Stimulated activated CD4-positive, alpha-beta T cell treated with anti-CD3 and anti-CD28 coated beads, Interleukin-15, amount 100 ng/mL, for 1 hour (primary cell): Measurements from ENCODE around the gene DBN1.

ENCODE experiments used
- DNase-seq, 2 donors: peaks; one replicate each; pipeline ENCODE4 v3.0.0-alpha.2; 2020; ENCODE audit warnings: low read depth in 1 of 2, low spot score in 1 of 2

The DBN1 gene

DNA sequence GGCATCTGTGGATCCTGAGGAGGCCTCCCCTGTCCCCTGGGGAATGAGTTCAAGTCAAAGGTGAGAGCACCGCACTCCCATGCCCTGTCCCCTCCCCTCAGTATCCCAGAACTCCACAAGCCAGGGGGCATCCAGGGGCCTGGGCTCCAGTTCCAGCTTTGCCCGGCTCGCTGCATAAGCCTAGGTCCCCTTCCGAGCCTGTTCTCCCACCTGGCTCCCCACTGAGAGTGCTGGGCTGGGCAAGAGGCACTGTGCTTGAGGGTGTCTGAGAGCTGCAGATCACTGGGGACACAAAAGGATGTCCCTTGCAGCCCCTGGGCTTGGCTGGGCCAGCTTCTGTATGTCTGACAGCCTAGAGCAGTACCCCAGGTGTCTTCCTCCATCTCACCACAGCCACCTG lies 31.6 kb upstream of the DBN1 start:
- no peak for DNase-seq

DNA sequence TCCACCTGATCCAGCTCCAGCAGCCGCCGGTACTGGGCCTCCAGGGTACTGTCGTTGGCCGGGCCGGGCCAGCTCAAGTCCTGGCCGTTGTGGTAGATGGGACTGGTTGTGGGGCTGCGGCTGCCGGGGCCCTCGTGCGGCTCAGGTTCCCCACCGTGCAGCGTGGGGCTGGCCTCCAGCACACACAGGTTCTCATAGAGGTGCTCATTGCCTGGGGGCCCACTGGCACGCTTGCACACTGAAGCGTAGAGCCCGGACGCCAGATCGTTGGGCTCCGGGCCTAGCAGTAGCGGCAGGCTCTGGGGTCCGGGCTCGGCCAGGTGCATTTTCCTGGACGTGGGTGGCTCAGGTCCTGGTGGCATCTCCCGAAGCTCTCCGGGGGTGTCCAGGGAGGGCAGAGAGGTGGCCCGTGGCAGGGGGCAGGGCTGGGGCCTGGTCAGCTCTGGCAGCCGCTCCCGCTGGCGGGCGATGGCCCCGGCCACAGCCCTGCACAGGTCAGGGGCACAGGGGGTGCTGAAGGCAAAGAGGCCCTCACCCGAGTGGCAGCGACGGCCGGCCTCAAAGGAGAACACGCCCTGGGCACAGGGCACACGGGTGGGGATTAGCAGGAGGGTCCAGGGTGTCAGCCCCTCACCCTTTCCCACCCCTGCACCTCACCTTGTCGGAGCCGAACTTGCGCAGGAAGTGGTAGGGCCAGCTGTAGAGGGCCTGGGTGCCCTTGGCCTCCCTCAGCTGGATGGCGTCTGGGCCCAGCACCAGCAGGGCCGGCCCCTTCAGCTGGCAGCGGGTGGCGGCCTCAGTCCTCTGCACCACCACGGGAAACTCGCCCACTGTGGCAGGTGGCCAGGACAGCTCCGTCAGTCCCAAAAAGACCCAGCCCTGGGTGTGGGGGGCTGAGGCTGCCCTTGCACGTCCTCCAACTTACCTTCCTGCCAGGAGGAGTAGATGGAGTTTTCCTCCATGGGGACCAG lies 30.9 kb upstream of the DBN1 start:
- no peak for DNase-seq

DNA sequence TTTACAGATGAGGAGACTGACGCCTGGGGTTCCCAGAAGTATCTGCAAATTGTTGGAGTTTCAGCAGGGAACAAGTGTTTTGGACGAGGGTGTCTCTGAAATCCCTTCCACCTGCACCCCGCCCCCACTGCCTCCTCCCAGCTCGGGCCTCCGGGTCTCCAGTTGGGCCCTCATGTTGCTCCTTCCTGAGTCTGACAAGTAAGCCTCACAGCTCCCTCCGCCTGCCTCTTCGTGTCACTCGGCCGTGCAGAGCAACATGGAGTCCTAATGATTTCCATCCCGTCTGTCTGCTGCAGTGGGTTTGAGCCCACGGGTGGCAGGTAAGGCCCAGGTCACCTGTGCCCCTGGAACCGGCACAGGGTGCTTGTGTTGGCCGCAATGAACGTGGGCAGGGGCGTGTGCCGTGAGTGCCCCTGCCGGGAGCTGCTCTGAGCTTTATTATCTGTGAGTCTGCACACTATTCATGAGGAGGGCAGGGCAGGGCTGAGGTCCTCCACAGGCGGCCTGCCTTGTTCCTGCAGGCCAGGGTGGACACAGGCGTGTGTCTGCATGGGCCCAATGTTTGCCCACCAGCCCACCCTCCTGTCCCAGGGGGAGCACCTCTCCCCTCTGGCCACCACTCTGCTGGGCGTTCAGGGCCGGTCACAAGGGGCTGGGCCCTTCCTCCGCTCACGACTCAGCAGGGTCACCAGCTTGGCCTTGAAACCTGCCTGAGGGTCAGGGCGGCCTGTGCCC lies 30.1 kb upstream of the DBN1 start:
- DNase-seq = no peak

DNA sequence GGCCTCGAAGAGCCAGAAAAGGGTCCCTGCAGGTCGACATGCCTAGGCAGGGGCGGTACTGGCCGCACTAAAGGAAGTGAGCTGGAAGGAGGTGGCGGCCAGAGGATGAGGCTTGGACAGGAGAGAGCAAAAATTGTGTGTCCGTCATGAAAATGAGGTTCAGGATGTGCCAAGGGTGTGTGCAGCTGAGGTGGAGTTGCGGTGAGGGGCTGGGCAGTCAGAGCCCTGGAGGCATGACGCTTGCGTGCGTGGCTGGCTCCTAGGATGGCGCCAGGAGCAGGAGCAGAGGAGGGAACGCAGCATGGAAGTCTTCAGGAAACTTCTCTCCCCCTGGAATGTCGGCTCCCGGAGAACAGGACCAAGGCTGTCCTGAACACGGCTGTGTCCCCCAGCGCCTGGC lies 29.5 kb upstream of the DBN1 start:
- no peak for DNase-seq

DNA sequence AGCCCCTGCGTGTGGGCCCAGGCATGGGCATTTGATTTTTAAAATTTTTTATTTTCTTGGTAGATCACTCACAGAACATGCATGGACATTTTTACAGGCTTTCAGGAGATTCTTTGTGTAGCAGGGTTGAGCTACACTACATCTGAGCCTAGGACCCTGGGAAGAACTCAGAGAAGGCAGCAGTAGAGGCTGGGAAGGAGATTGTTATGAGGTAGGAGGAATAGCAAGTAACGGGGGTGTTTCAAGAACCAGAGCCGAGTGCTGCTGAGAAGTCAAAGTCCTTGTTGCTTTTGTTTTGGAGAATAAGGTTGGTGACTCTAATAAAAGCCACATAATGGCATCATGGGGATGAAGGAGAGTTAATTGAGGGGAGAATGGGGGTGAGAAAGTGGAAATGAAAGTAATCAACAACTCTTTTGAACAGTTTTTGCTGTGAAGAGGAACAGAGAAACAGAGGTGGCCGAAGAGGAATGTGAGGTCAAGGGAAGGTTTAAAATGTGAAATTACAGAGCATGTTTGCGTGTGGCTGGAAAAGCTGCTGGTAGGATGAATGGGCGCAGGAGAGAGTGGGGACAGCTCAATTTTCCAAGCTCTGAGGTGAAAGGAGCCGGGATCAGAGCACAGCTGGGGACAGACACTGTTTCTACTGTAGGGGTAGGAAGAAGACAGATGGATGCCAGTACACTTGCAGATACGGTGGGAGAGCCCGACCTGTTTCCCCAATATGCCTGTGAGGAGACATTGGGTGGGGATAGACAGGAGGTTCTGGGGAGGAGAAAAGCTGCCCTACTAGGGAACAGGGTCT lies 28.6 kb upstream of the DBN1 start:
- DNase-seq = no peak

DNA sequence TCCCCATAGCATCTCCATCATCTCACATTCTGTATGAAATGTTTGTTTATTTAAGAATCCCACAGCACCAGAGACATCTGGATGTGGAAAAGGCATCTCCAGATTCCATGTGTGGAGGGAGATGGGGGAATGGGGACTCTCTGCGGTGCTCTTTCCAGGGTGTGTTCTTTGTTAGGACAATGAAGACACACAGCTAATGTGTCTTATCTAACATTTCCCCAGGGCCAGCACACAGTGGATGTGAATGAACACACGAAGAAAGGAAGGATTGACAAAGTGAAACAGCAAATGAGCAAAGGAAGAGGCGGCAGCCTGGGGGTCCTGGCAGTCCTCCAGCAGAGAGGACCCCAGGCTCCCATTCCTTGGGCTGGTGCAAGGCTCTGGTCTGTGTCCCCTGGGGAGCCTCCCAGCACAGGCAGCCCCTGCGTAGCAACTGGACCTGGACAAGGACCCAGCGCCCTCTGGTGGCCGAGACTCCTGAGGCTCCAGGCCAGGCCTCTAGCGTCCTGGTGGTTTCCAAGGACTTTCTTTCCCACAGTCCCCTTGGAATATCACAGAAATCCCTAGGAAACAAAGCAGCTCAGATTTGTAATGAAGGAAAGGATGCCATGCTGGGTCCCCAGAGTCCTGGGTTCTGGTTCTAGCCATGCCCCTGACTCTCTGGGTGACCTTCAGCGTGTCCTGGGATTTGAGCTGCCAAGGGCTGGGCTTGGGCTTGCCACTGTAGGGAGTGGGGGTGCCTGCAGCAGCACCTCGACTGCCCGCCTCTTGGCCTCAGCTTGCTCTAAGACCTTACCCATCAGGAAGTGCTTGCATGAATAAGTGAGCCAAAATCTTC lies 27.5 kb upstream of the DBN1 start:
- peak; percentile 69 to 79 for DNase-seq

DNA sequence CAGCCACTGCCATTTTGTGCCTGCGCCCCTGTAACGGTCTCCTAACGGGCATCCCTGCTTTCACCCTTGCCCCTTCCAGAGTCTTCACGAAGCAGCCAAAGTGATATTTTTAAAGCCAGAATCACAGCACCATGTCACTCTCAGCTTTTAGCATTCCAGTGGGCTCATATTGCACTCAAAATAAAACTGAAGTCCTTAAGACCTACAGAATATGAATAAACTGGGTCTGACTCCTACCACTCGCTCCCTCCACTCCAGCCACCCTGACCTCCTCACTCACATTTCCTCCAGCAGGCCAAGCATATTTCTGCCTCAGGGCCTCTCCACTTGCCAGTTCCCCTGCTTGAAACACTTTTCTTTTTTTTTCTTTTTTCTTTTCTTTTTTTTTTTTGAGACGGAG lies 26.4 kb upstream of the DBN1 start:
- DNase-seq = no peak

DNA sequence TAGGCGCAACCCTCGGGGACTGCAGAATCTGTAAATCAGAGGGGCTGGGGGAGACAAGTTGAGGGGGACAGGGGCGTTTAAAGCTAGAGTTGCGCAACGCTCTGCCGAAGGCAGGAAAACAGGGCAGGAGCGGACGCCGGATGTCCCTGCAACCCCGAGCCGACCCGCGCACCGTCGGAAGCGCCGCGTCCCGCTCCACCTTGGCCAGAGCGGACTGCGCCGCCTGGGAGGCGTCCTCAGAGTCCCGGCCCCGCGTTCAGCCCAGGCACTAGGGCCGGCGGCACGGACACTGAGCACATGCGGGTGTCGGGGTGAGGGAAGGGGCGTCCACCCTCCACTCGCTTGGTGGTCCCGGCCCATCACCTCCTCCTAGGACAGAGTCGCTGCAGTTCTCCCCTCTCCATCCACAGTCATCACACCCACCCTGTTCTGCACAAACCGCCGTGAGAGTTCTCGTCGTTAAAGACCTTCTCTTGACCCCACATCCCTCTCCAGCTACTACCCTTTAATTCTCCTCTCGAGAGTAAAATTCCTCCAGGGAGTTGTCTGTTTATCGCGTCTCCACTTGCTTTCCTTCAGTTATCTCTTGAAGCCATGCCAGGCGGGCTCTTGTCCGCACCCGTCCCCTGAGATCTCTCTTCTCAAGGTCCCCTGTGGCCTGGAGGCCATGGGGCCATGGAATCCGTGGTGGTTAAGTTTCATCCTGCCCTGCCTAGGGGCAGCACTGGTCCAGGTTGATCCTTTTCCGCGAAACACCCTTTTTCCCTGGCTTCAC lies 24.8 kb upstream of the DBN1 start:
- DNase-seq = no peak

DNA sequence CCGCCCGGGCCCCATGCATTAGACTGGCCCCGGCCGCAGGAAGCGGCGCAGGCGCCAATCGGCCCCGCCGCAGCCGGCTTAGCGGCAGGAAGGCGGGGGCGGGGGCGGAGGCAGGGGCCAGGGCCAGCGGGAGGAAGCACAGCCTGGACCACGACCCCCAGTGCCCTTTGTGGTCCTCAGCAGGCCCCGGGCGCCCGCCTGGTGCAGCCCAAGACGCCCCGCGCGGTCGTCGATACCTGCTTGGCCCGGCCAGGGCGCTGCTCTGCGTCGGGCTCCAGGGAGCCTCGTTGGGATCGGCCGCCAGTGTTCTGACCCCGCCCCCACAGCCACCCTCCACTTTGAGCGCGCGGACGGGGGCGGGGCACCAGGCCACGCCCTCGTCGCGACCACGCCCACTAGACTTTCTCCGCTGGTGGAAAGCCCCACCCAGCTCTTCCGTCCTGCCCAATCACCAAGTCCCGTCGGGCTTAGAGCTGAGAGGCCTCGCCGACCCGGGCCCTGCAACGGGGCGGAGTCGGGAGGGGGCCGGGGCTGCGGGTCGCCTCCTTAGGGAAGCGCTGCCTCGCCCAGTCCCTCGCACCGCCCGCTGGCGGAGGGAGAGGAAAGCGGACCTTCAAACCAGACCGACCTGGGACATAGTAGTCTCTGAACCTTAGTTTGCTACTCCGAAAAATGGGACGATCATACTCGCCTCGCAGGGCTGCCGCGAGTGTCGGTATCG lies 24.0 kb upstream of the DBN1 start, which contains the start of gene PDLIM7:
Gene PDLIM7, minus strand, starts transcription at position 313 of the 721 bp plus-strand sequence. CDS start 1,092 bp downstream, outside the sequence.
- peak; percentile 88 to 91 for DNase-seq

DNA sequence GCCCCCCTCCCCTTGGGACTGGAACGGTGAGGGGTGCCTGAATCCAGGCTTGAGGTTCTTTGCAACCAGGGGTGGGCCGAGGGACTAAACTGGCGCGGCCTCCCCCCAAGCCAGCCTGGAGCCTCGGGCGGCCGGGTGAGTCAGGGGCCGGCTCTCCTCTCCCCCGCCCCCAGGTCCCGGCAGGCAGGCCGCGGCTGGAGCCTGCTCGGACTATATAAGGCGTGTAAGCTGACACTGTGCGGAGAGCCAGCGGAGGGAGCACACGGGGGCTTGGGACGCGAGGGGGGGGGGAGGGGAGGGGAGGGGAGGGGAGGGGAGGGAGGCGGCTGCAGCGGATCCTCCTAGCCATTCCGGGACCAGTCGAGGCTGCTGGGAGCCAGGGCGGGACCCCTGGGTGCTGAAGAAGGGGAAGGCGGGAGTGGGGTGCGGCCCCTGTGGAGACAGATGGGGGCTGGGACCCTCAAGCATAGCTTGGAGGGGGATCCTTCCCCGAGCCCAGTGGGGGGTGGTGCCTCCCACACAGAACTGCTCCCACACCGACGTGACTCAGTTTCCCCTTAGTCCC lies 23.4 kb upstream of the DBN1 start:
- DNase-seq = no peak

DNA sequence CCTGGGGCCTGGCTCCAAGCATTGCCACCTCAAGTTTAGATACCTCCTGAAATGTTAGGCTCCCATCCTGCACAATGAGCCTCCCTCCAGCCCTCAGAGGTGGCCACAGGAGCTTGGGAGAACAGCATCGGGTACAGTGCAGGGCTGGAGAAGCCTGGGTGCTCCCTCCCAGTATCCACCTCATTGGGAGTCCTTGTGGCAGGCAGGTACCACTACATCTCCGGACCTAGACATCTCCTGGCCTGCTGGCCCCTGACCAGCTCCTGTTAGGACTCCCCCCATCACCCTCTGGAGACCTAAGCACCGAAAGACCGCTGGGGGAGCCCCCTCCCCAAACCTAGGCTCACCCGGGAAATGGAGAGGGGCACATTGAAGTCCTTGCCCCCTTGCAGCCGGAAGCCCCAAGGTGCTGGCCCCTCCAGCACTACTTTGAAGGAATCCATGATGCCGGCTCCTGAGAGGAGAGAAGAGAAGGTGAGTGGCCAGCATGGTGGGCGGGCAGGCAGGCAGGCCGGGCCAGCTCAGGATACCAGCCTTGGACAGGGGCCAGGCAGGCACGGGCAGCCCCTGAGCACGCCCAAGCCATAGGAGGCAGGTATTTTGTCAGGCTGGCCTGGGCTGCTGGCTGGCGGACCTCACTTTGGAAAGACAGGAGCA lies 22.8 kb upstream of the DBN1 start:
- DNase-seq = no peak

DNA sequence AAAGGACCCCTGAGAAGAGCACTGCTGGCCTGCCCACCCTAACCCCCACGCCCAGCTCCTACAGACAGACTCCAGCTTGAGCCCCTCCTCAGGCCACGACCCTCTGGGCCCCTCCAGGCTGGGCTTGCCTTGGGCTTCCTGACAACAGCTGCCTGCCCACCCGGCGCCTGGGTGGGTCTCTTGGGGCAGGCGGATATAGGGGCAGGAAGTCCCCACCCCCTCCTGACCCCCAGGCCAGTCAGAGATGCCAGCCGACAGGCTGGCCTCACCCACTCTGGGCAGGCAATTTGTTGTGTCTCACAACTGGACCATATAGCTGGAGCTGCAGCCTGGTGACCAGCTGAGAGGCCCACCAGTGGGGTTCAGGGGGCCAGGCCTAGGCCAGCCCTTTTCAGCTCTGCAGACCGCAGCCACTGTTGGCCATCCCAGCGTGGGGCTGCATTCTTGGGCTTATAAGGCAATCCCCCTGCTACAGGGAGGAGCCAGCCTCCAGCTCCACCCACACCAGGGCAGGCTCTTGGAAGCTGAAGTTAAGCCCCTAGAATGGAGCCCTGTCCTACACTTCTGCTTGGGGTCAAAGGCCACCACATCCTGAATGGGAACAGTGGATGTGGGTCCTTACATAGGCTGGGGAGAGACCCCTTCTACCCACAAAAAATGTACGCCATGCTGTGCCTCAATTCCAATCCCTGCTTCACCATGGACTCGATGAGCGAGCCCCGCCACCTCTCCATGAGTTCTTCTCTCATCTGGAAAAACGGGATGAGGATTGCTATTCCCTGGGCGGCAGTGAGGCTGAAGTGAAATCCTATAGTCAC lies 22.0 kb upstream of the DBN1 start:
- no peak for DNase-seq

DNA sequence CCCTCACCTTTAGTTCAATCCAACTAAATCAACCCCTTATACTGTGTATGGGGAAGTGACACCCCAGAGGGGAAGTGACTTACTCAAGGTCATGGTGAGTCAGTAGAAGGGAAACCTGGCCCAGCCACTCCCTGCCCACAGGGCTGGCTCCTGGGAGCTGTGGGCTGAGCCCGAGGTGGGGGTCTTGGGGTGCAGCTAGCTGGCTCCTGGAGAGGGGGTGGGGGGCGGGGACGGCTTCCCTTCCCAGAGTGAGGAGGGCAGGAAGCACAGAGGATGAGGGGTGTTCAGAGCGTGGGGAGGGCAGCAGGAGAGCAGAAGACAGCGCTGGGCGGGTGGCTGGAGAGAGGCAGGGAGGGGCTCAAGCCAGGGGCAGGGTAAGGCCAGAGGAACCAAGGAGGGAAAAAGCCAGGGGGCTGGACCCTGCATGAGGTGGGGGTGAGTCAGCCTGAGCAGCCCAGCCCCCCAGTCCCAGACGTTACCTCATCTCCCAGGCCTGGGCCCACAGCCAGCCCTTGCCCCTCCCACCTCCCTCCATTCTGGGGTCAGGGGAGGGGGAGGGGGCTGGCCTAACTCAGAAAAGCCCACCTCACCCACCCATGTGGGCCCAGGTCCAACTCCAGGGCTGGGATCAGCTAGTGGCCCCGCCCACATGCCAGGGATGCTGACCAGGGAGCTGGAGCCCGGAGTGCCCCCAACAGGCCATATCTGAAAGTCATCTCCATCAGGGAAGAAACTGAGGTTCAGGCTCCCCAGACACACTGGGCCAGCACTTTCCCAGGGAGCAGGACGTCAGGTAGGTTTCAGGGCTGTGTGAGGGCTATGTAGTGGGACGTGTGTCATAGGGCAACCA lies 21.1 kb upstream of the DBN1 start:
- DNase-seq = no peak

DNA sequence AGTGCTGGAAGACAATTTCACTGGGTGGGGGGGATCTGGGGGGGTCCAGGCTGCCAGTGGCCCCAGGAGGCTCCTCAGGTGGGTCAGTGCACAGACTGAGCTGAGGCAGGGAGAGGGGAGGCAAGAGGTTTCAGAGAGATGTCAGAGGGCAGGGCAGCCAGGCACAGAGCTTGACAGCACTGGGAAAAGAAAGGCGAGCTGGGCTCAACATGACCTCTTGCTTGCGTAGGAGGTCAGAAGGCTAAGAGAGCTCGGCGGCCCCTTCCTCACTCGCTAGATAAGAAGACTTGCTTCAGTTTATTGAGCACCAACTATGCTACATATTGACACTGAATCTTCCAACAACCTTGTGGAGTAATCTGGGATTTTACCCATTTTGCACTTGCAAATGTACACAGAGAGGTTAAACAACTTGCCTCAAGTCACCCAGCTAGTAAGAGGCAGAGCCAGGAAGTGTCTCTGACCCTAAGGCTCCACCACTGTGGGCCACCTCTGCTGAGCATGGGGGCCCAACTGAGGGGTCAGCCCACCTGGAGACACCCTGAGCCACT lies 20.4 kb upstream of the DBN1 start:
- no peak for DNase-seq

DNA sequence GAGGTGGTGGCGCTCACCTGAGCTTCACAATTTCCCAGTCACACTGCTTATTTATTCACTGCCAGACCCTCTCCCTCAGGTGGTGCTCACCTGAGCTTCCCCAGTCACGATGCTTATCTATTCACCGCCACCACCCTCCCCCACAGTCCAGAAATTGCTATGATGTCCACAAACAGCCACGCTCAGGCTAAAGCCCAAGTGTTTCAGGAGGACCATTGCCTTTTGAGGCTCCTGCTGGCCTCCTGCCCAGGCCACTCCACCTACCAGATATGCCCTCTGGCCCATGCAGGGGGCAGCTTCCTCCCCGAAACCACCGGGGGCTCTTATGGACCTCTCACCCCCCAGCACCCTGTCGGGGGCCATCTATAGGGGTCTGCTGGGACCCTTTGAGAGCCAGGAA lies 19.4 kb upstream of the DBN1 start:
- DNase-seq = no peak
